GM23338 (cell line): ENCODE results near the gene ADAMTS17. TPM values are rescaled to one million over a fixed set of nuclear protein-coding genes. Genes with fewer than 3 reads are reported as not detected.
A peak's percentile ranks its signal among the peaks of the same experiment; 100 is the strongest.

Source experiments
- ATAC-seq: fragments of 200-7000 bp; cut with Tn5 transposase; 3 replicates; pipeline ENCODE4 v1.9.1; 2020
- DNase-seq: peaks from one replicate; pipeline ENCODE4 v3.0.0-alpha.2; 2015; ENCODE audit warnings: low spot score
- H2AFZ ChIP-seq: fragments of 200-600 bp; sonication (generic); 2 replicates; pipeline ENCODE4 v1.8.0; 2016; ENCODE audit warnings: antibody characterized with exemption, mild to moderate bottlenecking, moderate library complexity
- H3F3A ChIP-seq: fragments of 200-600 bp; sonication (generic); replicated peaks from 2 replicates; pipeline ENCODE4 v1.8.0; 2017; ENCODE audit warnings: antibody characterized with exemption, mixed run types, low read depth
- H3K27ac ChIP-seq: fragments of 200-600 bp; sonication (generic); 2 replicates; pipeline ENCODE4 v1.6.1; 2016; ENCODE audit warnings: low read depth
- H3K27me3 ChIP-seq: fragments of 200-600 bp; sonication (generic); 2 replicates; pipeline ENCODE4 v1.8.0; 2016; ENCODE audit warnings: mild to moderate bottlenecking, mixed run types, moderate library complexity; ENCODE audit not compliant: insufficient read depth
- H3K36me3 ChIP-seq: fragments of 200-600 bp; sonication (generic); 2 replicates; pipeline ENCODE4 v1.8.0; 2016; ENCODE audit warnings: mild to moderate bottlenecking; ENCODE audit not compliant: insufficient read depth
- H3K4me1 ChIP-seq: fragments of 200-600 bp; sonication (generic); 2 replicates; pipeline ENCODE4 v1.8.0; 2016; ENCODE audit warnings: mild to moderate bottlenecking, moderate library complexity; ENCODE audit not compliant: insufficient read depth
- H3K4me2 ChIP-seq: fragments of 200-600 bp; sonication (generic); 2 replicates; pipeline ENCODE4 v1.7.1; 2017; ENCODE audit warnings: mixed run types
- H3K4me3 ChIP-seq: fragments of 200-600 bp; sonication (generic); 2 replicates; pipeline ENCODE4 v1.6.1; 2016; ENCODE audit warnings: mixed run types
- H3K79me2 ChIP-seq: fragments of 200-600 bp; sonication (generic); replicated peaks from 2 replicates; pipeline ENCODE4 v1.8.0; 2017; ENCODE audit warnings: mild to moderate bottlenecking; ENCODE audit not compliant: insufficient read depth
- H3K9me2 ChIP-seq: fragments of 200-600 bp; sonication (generic); 2 replicates; pipeline ENCODE4 v1.8.0; 2017; ENCODE audit not compliant: insufficient read depth
- H4K20me1 ChIP-seq: fragments of 200-600 bp; sonication (generic); replicated peaks from 2 replicates; pipeline ENCODE4 v1.8.0; 2017; ENCODE audit warnings: mild to moderate bottlenecking; ENCODE audit not compliant: insufficient read depth
- H3K27ac Mint-ChIP-seq: 2 replicates; pipeline ENCODE4 v1.8.0; 2020; ENCODE audit warnings: inconsistent platforms, mild to moderate bottlenecking, moderate library complexity, mixed read lengths
- H3K27me3 Mint-ChIP-seq: 3 replicates; pipeline ENCODE4 v1.8.0; 2022; ENCODE audit warnings: low read depth, mild to moderate bottlenecking, moderate library complexity, mixed read lengths, inconsistent platforms; ENCODE audit not compliant: insufficient read depth, poor library complexity
- H3K36me3 Mint-ChIP-seq: 3 replicates; pipeline ENCODE4 v1.8.0; 2021; ENCODE audit warnings: low read depth, mild to moderate bottlenecking, inconsistent platforms, moderate library complexity, mixed read lengths
- H3K4me1 Mint-ChIP-seq: 3 replicates; pipeline ENCODE4 v1.8.0; 2020; ENCODE audit warnings: mild to moderate bottlenecking, inconsistent platforms, mixed read lengths
- H3K4me3 Mint-ChIP-seq: 3 replicates; pipeline ENCODE4 v1.8.0; 2021; ENCODE audit warnings: moderate library complexity, mild to moderate bottlenecking, inconsistent platforms, mixed read lengths
- H3K9me3 Mint-ChIP-seq: 3 replicates; pipeline ENCODE4 v1.8.0; 2020; ENCODE audit warnings: moderate library complexity, mild to moderate bottlenecking, inconsistent platforms, mixed read lengths
- CREB1 ChIP-seq: fragments of 250-450 bp; sonication (Bioruptor Pico); IDR thresholded peaks from 2 replicates; pipeline ENCODE4 v1.5.0; 2020; ENCODE audit warnings: low read depth, mild to moderate bottlenecking, moderate library complexity
- EZH2 ChIP-seq: fragments of 200-600 bp; sonication (generic); IDR thresholded peaks from one replicate; pipeline ENCODE4 v1.8.0; 2017; ENCODE audit warnings: antibody characterized with exemption, mild to moderate bottlenecking, low read depth; ENCODE audit not compliant: unreplicated experiment
- JUNB ChIP-seq: IDR thresholded peaks from one replicate; pipeline ENCODE4 v1.6.1; 2016; ENCODE audit warnings: antibody characterized with exemption; ENCODE audit not compliant: unreplicated experiment
- POLR2AphosphoS5 ChIP-seq: IDR thresholded peaks from 2 replicates; pipeline ENCODE4 v1.6.1; 2016; ENCODE audit warnings: antibody characterized with exemption, low read depth
- STAT1 ChIP-seq: IDR thresholded peaks from one replicate; pipeline ENCODE4 v1.6.1; 2016; ENCODE audit warnings: antibody characterized with exemption; ENCODE audit not compliant: unreplicated experiment
- ZNF114 ChIP-seq: fragments of 250-450 bp; sonication (Bioruptor Pico); IDR thresholded peaks from 2 replicates; pipeline ENCODE4 v1.5.0; 2020; ENCODE audit warnings: mild to moderate bottlenecking, moderate library complexity
- ZNF331 ChIP-seq: fragments of 250-450 bp; sonication (Bioruptor Pico); IDR thresholded peaks from 2 replicates; pipeline ENCODE4 v1.5.0; 2020; ENCODE audit warnings: low read depth, mild to moderate bottlenecking, moderate library complexity
- polyA plus RNA-seq: library from polyadenylated mRNA; unstranded; fragments of >200 nt; fragmentation: Nextera tagmentation; extraction: Ambion mirVana; gene quantifications from 2 replicates; pipeline ENCODE4 v1.2.1, GENCODE V29; 2016
- total RNA-seq: library from RNA; depleted of rRNA; stranded (reverse); fragments of >200 nt; shearing (Covaris generic); gene quantifications from 2 replicates; pipeline ENCODE4 v1.2.3, GENCODE V29; 2014
- TF ChIP-seq, protein P1 (sequence below): IDR thresholded peaks from 2 replicates; pipeline ENCODE4 v1.6.1; 2016; ENCODE audit warnings: antibody characterized with exemption
- TF ChIP-seq, protein P2 (sequence below), 2 experiments: fragments of 200-600 bp in 1 of 2; sonication (generic) in 1 of 2; conservative IDR thresholded peaks; 2 replicates each; pipeline versions ENCODE4 v1.5.1 to v1.6.1; 2016 to 2017; ENCODE audit warnings: antibody characterized with exemption in 2 of 2, low read depth in 2 of 2, mild to moderate bottlenecking in 2 of 2, moderate library complexity in 1 of 2
- TF ChIP-seq, protein P3 (sequence below): fragments of 250-450 bp; sonication (Bioruptor Pico); IDR thresholded peaks from 2 replicates; pipeline ENCODE4 v1.5.0; 2020; ENCODE audit warnings: mild to moderate bottlenecking, moderate library complexity

Gene ADAMTS17
- total and polyA plus RNA-seq, 2 experiments from 2014 or later, result 0.60 to 3.8 TPM

DNA sequence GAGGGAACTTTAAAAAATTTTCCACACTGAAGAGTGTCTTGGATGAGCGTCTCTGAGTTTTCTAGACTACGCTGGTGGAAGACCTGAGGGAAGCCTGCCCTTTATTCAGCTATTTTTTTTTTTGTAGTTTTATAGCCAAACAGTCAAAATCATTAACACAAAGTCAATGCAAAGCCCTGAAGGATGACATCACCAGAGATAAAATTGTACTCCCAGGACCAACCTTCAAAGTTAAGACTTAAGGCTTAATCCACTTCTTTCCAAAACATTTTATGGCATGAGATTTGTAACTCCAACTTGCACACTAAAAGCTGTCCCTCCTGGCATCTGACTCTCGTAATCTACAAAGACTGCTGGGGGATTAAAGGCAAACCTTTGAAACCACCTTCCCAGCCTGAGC is 345.1 kb downstream of the ADAMTS17 start:
- no peaks in the 10 kb centered on the region for H3K27me3 ChIP-seq
- Mint-ChIP-seq H3K9me3 (no peaks in the 10 kb centered on the region), H3K36me3 (no peaks in the 10 kb centered on the region), H3K4me3 (no peak overlapping the region), H3K27ac (no peak overlapping the region), H3K27me3 (peaks cover 8% of the 10 kb centered on the region), H3K4me1 (peaks cover 32% of the 10 kb centered on the region)
- H3K4me3 ChIP-seq, result no peak overlapping the region
- H3K9me2 ChIP-seq, result no peaks in the 10 kb centered on the region
- H3K36me3 ChIP-seq, result no peaks in the 10 kb centered on the region
- H2AFZ ChIP-seq, result no peak overlapping the region
- no peaks in the 10 kb centered on the region for H4K20me1 ChIP-seq
- no peak for DNase-seq
- peaks cover 24% of the 10 kb centered on the region for H3K4me1 ChIP-seq
- no peak for ATAC-seq
- H3K27ac ChIP-seq, result no peak overlapping the region
- no peaks in the 10 kb centered on the region for H3F3A ChIP-seq
- H3K79me2 ChIP-seq, result no peaks in the 10 kb centered on the region
- TF ChIP-seq ZNF114 (CRISPR knock-in tag), result no peak
- TF ChIP-seq, protein P1, sequence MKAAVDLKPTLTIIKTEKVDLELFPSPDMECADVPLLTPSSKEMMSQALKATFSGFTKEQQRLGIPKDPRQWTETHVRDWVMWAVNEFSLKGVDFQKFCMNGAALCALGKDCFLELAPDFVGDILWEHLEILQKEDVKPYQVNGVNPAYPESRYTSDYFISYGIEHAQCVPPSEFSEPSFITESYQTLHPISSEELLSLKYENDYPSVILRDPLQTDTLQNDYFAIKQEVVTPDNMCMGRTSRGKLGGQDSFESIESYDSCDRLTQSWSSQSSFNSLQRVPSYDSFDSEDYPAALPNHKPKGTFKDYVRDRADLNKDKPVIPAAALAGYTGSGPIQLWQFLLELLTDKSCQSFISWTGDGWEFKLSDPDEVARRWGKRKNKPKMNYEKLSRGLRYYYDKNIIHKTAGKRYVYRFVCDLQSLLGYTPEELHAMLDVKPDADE, result no peak
- TF ChIP-seq JUNB, result no peak
- no peak for TF ChIP-seq POLR2AphosphoS5
- TF ChIP-seq ZNF331, result no peak
- no peak for TF ChIP-seq STAT1
- no peak overlapping the region for H3K4me2 ChIP-seq

DNA sequence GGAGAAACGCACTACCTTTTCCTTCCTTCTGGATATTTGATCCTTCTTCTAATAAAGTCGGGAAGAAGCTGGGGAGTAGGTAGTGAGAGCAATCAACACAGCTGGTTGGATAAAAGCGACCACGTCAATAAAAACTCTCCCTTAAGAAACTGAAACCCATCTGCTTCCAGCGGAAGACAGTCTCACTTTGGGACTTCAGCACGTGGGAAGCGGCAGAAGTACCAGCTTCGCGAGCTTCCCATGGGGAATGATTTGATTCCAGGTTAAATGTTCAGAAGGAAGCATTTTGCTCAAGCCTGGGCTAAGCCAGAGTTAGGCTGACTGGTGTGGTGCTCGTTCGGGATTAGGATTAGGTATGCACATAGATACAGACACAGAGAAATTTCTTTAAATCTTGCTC is 346.2 kb downstream of the ADAMTS17 start:
- H3K4me1 Mint-ChIP-seq, result peaks cover 32% of the 10 kb centered on the region
- H3K36me3 Mint-ChIP-seq, result no peaks in the 10 kb centered on the region
- H3K9me3 Mint-ChIP-seq, result no peaks in the 10 kb centered on the region
- Histone ChIP-seq H2AFZ (peak overlapping the region; percentile 86), H3K36me3 (no peaks in the 10 kb centered on the region), H3K27ac (no peak overlapping the region), H3K9me2 (no peaks in the 10 kb centered on the region), H3F3A (no peaks in the 10 kb centered on the region), H3K27me3 (no peaks in the 10 kb centered on the region), H3K4me2 (peak overlapping the region; percentile 53), H3K4me3 (no peak overlapping the region), H3K79me2 (no peaks in the 10 kb centered on the region), H4K20me1 (no peaks in the 10 kb centered on the region), H3K4me1 (peaks cover 24% of the 10 kb centered on the region)
- no peak for ATAC-seq
- no peak overlapping the region for H3K27ac Mint-ChIP-seq
- H3K4me3 Mint-ChIP-seq, result no peak overlapping the region
- H3K27me3 Mint-ChIP-seq, result peaks cover 8% of the 10 kb centered on the region
- DNase-seq, result no peak
- TF ChIP-seq ZNF114 (CRISPR knock-in tag), result no peak
- TF ChIP-seq CREB1 (CRISPR knock-in tag), result no peak
- TF ChIP-seq, protein P1, result no peak
- no peak for TF ChIP-seq JUNB
- no peak for TF ChIP-seq EZH2
- TF ChIP-seq, protein P2, sequence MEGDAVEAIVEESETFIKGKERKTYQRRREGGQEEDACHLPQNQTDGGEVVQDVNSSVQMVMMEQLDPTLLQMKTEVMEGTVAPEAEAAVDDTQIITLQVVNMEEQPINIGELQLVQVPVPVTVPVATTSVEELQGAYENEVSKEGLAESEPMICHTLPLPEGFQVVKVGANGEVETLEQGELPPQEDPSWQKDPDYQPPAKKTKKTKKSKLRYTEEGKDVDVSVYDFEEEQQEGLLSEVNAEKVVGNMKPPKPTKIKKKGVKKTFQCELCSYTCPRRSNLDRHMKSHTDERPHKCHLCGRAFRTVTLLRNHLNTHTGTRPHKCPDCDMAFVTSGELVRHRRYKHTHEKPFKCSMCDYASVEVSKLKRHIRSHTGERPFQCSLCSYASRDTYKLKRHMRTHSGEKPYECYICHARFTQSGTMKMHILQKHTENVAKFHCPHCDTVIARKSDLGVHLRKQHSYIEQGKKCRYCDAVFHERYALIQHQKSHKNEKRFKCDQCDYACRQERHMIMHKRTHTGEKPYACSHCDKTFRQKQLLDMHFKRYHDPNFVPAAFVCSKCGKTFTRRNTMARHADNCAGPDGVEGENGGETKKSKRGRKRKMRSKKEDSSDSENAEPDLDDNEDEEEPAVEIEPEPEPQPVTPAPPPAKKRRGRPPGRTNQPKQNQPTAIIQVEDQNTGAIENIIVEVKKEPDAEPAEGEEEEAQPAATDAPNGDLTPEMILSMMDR (conservative IDR thresholded peaks at IDR 0.05; ENCODE audit: low read depth in 2 of 2), result no peak
- no peak for TF ChIP-seq POLR2AphosphoS5
- no peak for TF ChIP-seq STAT1
- TF ChIP-seq, protein P3, sequence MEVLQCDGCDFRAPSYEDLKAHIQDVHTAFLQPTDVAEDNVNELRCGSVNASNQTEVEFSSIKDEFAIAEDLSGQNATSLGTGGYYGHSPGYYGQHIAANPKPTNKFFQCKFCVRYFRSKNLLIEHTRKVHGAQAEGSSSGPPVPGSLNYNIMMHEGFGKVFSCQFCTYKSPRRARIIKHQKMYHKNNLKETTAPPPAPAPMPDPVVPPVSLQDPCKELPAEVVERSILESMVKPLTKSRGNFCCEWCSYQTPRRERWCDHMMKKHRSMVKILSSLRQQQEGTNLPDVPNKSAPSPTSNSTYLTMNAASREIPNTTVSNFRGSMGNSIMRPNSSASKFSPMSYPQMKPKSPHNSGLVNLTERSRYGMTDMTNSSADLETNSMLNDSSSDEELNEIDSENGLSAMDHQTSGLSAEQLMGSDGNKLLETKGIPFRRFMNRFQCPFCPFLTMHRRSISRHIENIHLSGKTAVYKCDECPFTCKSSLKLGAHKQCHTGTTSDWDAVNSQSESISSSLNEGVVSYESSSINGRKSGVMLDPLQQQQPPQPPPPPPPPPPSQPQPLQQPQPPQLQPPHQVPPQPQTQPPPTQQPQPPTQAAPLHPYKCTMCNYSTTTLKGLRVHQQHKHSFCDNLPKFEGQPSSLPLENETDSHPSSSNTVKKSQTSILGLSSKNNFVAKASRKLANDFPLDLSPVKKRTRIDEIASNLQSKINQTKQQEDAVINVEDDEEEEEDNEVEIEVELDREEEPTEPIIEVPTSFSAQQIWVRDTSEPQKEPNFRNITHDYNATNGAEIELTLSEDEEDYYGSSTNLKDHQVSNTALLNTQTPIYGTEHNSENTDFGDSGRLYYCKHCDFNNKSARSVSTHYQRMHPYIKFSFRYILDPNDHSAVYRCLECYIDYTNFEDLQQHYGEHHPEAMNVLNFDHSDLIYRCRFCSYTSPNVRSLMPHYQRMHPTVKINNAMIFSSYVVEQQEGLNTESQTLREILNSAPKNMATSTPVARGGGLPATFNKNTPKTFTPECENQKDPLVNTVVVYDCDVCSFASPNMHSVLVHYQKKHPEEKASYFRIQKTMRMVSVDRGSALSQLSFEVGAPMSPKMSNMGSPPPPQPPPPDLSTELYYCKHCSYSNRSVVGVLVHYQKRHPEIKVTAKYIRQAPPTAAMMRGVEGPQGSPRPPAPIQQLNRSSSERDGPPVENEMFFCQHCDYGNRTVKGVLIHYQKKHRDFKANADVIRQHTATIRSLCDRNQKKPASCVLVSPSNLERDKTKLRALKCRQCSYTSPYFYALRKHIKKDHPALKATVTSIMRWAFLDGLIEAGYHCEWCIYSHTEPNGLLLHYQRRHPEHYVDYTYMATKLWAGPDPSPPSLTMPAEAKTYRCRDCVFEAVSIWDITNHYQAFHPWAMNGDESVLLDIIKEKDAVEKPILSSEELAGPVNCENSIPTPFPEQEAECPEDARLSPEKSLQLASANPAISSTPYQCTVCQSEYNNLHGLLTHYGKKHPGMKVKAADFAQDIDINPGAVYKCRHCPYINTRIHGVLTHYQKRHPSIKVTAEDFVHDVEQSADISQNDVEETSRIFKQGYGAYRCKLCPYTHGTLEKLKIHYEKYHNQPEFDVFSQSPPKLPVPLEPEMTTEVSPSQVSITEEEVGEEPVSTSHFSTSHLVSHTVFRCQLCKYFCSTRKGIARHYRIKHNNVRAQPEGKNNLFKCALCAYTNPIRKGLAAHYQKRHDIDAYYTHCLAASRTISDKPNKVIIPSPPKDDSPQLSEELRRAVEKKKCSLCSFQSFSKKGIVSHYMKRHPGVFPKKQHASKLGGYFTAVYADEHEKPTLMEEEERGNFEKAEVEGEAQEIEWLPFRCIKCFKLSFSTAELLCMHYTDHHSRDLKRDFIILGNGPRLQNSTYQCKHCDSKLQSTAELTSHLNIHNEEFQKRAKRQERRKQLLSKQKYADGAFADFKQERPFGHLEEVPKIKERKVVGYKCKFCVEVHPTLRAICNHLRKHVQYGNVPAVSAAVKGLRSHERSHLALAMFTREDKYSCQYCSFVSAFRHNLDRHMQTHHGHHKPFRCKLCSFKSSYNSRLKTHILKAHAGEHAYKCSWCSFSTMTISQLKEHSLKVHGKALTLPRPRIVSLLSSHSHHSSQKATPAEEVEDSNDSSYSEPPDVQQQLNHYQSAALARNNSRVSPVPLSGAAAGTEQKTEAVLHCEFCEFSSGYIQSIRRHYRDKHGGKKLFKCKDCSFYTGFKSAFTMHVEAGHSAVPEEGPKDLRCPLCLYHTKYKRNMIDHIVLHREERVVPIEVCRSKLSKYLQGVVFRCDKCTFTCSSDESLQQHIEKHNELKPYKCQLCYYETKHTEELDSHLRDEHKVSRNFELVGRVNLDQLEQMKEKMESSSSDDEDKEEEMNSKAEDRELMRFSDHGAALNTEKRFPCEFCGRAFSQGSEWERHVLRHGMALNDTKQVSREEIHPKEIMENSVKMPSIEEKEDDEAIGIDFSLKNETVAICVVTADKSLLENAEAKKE (CRISPR knock-in tag), result no peak
